ENCODE data around the gene FKBP5. TPM values are rescaled to one million over a fixed set of nuclear protein-coding genes. Genes with fewer than 3 reads are reported as not detected.

FKBP5 gene
- total RNA-seq, 1 experiment from 2014 or later: 14.3 TPM

DNA sequence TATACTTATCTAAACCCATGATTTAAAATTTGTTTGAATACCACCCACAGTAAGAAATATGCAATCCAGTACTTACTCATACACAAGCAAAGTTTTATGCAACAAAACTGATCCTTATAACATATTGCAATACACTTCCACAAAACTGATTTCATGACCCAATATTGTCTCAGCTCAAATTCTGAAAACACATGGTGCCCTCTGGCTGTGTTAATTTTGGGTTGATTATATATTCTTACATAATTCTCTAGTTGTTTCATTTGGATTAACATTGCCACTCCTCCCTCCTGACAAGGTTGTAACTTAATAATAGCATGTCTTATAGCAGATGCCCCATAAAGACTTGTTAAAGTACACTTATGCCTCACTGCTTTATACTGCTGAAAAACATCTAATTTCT lies 103.1 kb downstream of the FKBP5 start:
- Mint-ChIP-seq H3K27ac (ENCODE audit: unreplicated experiment) (no peak overlapping the region), H3K9me3 (ENCODE audit: low read depth, unreplicated experiment) (no peaks in the 10 kb centered on the region), H3K27me3 (ENCODE audit: unreplicated experiment) (no peaks in the 10 kb centered on the region), H3K4me1 (ENCODE audit: low read depth, unreplicated experiment) (no peaks in the 10 kb centered on the region), H3K4me3 (ENCODE audit: low read depth, unreplicated experiment) (no peak overlapping the region), H3K36me3 (ENCODE audit: insufficient read depth, unreplicated experiment) (no peaks in the 10 kb centered on the region)
- intact Hi-C loops (cut with micrococcal nuclease; ENCODE audit: unreplicated experiment): no loop called here
- no TSS peak for BruUV-seq (replicated peaks)
- TF ChIP-seq, protein P1, sequence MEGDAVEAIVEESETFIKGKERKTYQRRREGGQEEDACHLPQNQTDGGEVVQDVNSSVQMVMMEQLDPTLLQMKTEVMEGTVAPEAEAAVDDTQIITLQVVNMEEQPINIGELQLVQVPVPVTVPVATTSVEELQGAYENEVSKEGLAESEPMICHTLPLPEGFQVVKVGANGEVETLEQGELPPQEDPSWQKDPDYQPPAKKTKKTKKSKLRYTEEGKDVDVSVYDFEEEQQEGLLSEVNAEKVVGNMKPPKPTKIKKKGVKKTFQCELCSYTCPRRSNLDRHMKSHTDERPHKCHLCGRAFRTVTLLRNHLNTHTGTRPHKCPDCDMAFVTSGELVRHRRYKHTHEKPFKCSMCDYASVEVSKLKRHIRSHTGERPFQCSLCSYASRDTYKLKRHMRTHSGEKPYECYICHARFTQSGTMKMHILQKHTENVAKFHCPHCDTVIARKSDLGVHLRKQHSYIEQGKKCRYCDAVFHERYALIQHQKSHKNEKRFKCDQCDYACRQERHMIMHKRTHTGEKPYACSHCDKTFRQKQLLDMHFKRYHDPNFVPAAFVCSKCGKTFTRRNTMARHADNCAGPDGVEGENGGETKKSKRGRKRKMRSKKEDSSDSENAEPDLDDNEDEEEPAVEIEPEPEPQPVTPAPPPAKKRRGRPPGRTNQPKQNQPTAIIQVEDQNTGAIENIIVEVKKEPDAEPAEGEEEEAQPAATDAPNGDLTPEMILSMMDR (IDR thresholded peaks at IDR 0.05; ENCODE audit: unreplicated experiment): no peak
- CTCF ChIA-PET: interaction anchor here (0.5 to 4.0 kb wide), 2 partner anchors 151 to 783 kb away, joined by 4 to 28 read pairs; partner anchors contain the start of gene ARMC12
- no peak for DNase-seq

DNA sequence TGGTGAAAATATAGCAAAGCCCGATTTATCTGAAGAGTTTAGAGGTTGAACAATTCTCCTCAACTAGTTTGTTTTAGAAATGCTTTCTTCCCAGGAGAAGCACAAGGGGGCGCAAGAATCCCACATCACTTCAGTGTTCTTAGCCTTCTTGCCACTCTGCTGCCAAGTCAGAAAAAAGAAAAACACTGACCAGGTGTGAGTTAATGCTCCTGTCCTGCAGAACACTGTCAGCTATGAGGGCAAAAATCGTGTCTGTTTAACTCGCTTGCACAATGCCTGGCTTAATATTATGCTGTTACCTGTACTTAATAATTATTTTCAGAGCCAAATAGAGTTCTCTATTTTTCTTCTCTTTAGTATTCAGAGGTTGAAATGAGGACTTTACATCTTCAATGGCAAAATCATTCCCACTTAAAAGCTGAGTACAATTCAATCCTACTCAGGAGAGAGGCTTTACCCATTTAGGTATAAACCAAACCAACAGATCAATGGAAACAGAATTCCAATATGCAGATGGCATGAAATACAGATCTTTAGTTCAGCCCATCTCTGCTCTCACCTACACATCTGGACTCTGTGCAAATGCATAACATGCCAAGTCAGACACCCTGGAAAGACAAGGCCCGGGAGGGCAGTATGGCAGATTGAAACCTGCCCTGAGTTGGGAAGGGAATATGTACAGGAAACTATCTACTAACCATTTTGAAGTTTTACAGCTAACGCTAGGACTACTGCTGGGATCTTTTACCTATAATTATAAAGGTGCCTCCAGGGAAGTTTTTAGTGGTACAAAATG lies 104.6 kb downstream of the FKBP5 start:
- no peaks in the 10 kb centered on the region for H3K36me3 Mint-ChIP-seq (ENCODE audit: insufficient read depth, unreplicated experiment)
- BruUV-seq (replicated peaks): no TSS peak

GRCh38 chr6:35582315-35582714 lies 106.4 kb downstream of the FKBP5 start:
- no peaks in the 10 kb centered on the region for H3K4me1 Mint-ChIP-seq (ENCODE audit: low read depth, unreplicated experiment)
- BruUV-seq (replicated peaks): no TSS peak
- H3K9me3 Mint-ChIP-seq (ENCODE audit: low read depth, unreplicated experiment): no peaks in the 10 kb centered on the region
- no peak overlapping the region for H3K4me3 Mint-ChIP-seq (ENCODE audit: low read depth, unreplicated experiment)
- no peaks in the 10 kb centered on the region for H3K27me3 Mint-ChIP-seq (ENCODE audit: unreplicated experiment)
- DNase-seq: no peak
- intact Hi-C loops (cut with micrococcal nuclease; ENCODE audit: unreplicated experiment): loop anchor here (5.0 kb wide), 2 partner anchors 60 to 105 kb away; partner anchors contain the start of gene FKBP5
- H3K27ac Mint-ChIP-seq (ENCODE audit: unreplicated experiment): no peak overlapping the region
- CTCF ChIA-PET: interaction anchor here (1.1 to 4.0 kb wide), 2 partner anchors 9 to 155 kb away, joined by 3 to 28 read pairs; partner anchors contain the start of gene ARMC12
- TF ChIP-seq, protein P1 (IDR thresholded peaks at IDR 0.05; ENCODE audit: unreplicated experiment): no peak
- no peaks in the 10 kb centered on the region for H3K36me3 Mint-ChIP-seq (ENCODE audit: insufficient read depth, unreplicated experiment)

More for the DNA sequence above, 104.6 kb downstream of the FKBP5 start:
- peak; percentile 75 for DNase-seq
- Mint-ChIP-seq H3K9me3 (ENCODE audit: low read depth, unreplicated experiment) (no peaks in the 10 kb centered on the region), H3K27me3 (ENCODE audit: unreplicated experiment) (no peaks in the 10 kb centered on the region), H3K27ac (ENCODE audit: unreplicated experiment) (no peak overlapping the region), H3K4me3 (ENCODE audit: low read depth, unreplicated experiment) (no peak overlapping the region), H3K4me1 (ENCODE audit: low read depth, unreplicated experiment) (no peaks in the 10 kb centered on the region)
- CTCF ChIA-PET: interaction anchor here (0.7 to 4.0 kb wide), 4 partner anchors 10 to 153 kb away, joined by 3 to 28 read pairs (median 4); partner anchors contain the start of gene ARMC12
- TF ChIP-seq, protein P1 (IDR thresholded peaks at IDR 0.05; ENCODE audit: unreplicated experiment): peak; percentile 79
- intact Hi-C loops (cut with micrococcal nuclease; ENCODE audit: unreplicated experiment): loop anchor here (1.0 to 5.0 kb wide), 4 partner anchors 40 to 153 kb away; partner anchors contain the start of genes ARMC12 and FKBP5

DNA sequence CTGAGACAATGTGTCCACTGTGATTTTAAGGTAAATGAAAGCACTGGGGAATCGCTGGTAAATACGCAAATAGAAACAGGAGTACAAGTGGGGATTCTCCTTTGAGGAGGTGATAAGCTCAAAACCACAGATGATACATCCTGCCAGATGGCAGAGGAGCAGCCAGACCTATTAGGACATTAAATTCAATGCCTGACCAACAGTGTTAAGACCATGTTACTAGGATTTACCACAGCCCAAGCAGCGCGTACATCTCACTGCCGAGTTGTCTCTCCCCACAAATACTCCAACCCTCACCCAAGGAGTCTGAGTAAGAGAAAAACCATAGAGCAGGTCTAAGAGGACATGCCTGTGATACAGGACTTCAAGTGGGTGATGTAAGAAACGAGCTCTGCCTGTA lies 107.1 kb downstream of the FKBP5 start:
- H3K4me3 Mint-ChIP-seq (ENCODE audit: low read depth, unreplicated experiment): no peak overlapping the region
- no peaks in the 10 kb centered on the region for H3K36me3 Mint-ChIP-seq (ENCODE audit: insufficient read depth, unreplicated experiment)
- TF ChIP-seq, protein P1 (IDR thresholded peaks at IDR 0.05; ENCODE audit: unreplicated experiment): no peak
- no peak overlapping the region for H3K27ac Mint-ChIP-seq (ENCODE audit: unreplicated experiment)
- BruUV-seq (replicated peaks): no TSS peak
- CTCF ChIA-PET: interaction anchor here (0.6 kb wide), 1 partner anchor 59 kb away, joined by 3 read pairs; no protein-coding TSS in a partner anchor
- H3K4me1 Mint-ChIP-seq (ENCODE audit: low read depth, unreplicated experiment): no peaks in the 10 kb centered on the region
- H3K9me3 Mint-ChIP-seq (ENCODE audit: low read depth, unreplicated experiment): no peaks in the 10 kb centered on the region
- H3K27me3 Mint-ChIP-seq (ENCODE audit: unreplicated experiment): no peaks in the 10 kb centered on the region
- intact Hi-C loops (cut with micrococcal nuclease; ENCODE audit: unreplicated experiment): loop anchor here (5.0 kb wide), 2 partner anchors 59 to 106 kb away; partner anchors contain the start of gene FKBP5
- no peak for DNase-seq
